ENCODE results near the gene ZCCHC10.

The ZCCHC10 gene

GRCh38 chr5:133052317-133053175, 26.2 kb upstream of the ZCCHC10 start:
- no CpG with 5 or more reads among the region's 59 CpGs for WGBS (ENCODE audit: extremely low coverage, insufficient coverage, low lambda C conversion rate)
- Histone ChIP-seq H3K79me2 (ENCODE audit: control insufficient read depth, insufficient read depth, low read length) (peaks cover 51% of the 10 kb centered on the region), H3K23ac (ENCODE audit: low read length) (peak overlapping the region; percentile 92), H2BK5ac (ENCODE audit: low read length) (peak overlapping the region; percentile 74), H3K27me3 (ENCODE audit: insufficient read depth, low read length, poor library complexity) (no peaks in the 10 kb centered on the region), H3K79me1 (ENCODE audit: low read length) (peaks cover 1% of the 10 kb centered on the region), H2BK120ac (ENCODE audit: low read depth, low read length) (no peak overlapping the region), H3K18ac (ENCODE audit: low read length) (peak overlapping the region; percentile 15), H3K4me2 (ENCODE audit: low read length) (peak overlapping the region; percentile 37), H2BK15ac (replicated peaks; ENCODE audit: low read depth) (no peak overlapping the region), H3K4me3 (ENCODE audit: low read length) (peak overlapping the region; percentile 60), H3K36me3 (ENCODE audit: control insufficient read depth, insufficient read depth, low read length) (no peaks in the 10 kb centered on the region), H3K4me1 (ENCODE audit: control insufficient read depth, low read depth, low read length) (peaks cover 7% of the 10 kb centered on the region), H3K4ac (ENCODE audit: low read depth, low read length) (peak overlapping the region; percentile 74), H3K9ac (ENCODE audit: low read length) (peak overlapping the region; percentile 97), H4K8ac (ENCODE audit: low read depth, low read length) (no peak overlapping the region), H3K56ac (ENCODE audit: low read length) (peak overlapping the region; percentile 99), H3K27ac (ENCODE audit: low read depth, low read length) (peak overlapping the region; percentile 87), H2AK5ac (ENCODE audit: low read length) (no peak overlapping the region), H4K5ac (ENCODE audit: low read length) (no peak overlapping the region)
- DNase-seq, result peak; percentile 71

- Histone ChIP-seq H3K36me3 (ENCODE audit: control insufficient read depth, insufficient read depth, low read length) (no peaks in the 10 kb centered on the region), H4K5ac (ENCODE audit: low read length) (peak within 1 kb of the TSS; percentile 78), H2BK15ac (replicated peaks; ENCODE audit: low read depth) (no peak within 1 kb of the TSS), H2BK120ac (ENCODE audit: low read depth, low read length) (peak within 1 kb of the TSS; percentile 64), H4K8ac (ENCODE audit: low read depth, low read length) (peak within 1 kb of the TSS; percentile 95), H3K56ac (ENCODE audit: low read length) (peak within 1 kb of the TSS; percentile 99), H3K23ac (ENCODE audit: low read length) (peak within 1 kb of the TSS; percentile 92), H3K79me2 (ENCODE audit: control insufficient read depth, insufficient read depth, low read length) (peaks cover 44% of the 10 kb centered on the region), H3K4me1 (ENCODE audit: control insufficient read depth, low read depth, low read length) (peaks cover 7% of the 10 kb centered on the region), H3K18ac (ENCODE audit: low read length) (peak within 1 kb of the TSS; percentile 98), H3K27ac (ENCODE audit: low read depth, low read length) (peak within 1 kb of the TSS; percentile 98), H3K27me3 (ENCODE audit: insufficient read depth, low read length, poor library complexity) (no peaks in the 10 kb centered on the region), H3K79me1 (ENCODE audit: low read length) (peaks cover 1% of the 10 kb centered on the region), H3K9ac (ENCODE audit: low read length) (peak within 1 kb of the TSS; percentile 97), H2AK5ac (ENCODE audit: low read length) (no peak within 1 kb of the TSS), H2BK5ac (ENCODE audit: low read length) (peak within 1 kb of the TSS; percentile 90), H3K4me3 (ENCODE audit: low read length) (peak within 1 kb of the TSS; percentile 89), H3K4me2 (ENCODE audit: low read length) (peak within 1 kb of the TSS; percentile 42), H3K4ac (ENCODE audit: low read depth, low read length) (peak within 1 kb of the TSS; percentile 99)
- DNase-seq, result peak; percentile 99
- no CpG with 5 or more reads among the region's 68 CpGs for WGBS (ENCODE audit: extremely low coverage, insufficient coverage, low lambda C conversion rate)
Observed at GRCh38 chr5:133051542-133052316, 25.4 kb upstream of the ZCCHC10 start, which contains the start of gene HSPA4. Gene HSPA4 (plus strand): TSS chr5:133052013. CDS start chr5:133052251, 238 bp downstream.

GRCh38 chr5:133051061-133051541, 24.8 kb upstream of the ZCCHC10 start:
- Histone ChIP-seq H3K9ac (ENCODE audit: low read length) (peak overlapping the region; percentile 89), H3K27me3 (ENCODE audit: insufficient read depth, low read length, poor library complexity) (no peaks in the 10 kb centered on the region), H2BK15ac (replicated peaks; ENCODE audit: low read depth) (no peak overlapping the region), H3K79me2 (ENCODE audit: control insufficient read depth, insufficient read depth, low read length) (peaks cover 41% of the 10 kb centered on the region), H3K4me2 (ENCODE audit: low read length) (peak overlapping the region; percentile 42), H3K23ac (ENCODE audit: low read length) (no peak overlapping the region), H2AK5ac (ENCODE audit: low read length) (no peak overlapping the region), H3K27ac (ENCODE audit: low read depth, low read length) (peak overlapping the region; percentile 98), H3K79me1 (ENCODE audit: low read length) (peaks cover 1% of the 10 kb centered on the region), H2BK120ac (ENCODE audit: low read depth, low read length) (peak overlapping the region; percentile 64), H3K4me1 (ENCODE audit: control insufficient read depth, low read depth, low read length) (peaks cover 7% of the 10 kb centered on the region), H3K56ac (ENCODE audit: low read length) (peak overlapping the region; percentile 90), H4K5ac (ENCODE audit: low read length) (peak overlapping the region; percentile 22), H3K4ac (ENCODE audit: low read depth, low read length) (peak overlapping the region; percentile 99), H3K36me3 (ENCODE audit: control insufficient read depth, insufficient read depth, low read length) (no peaks in the 10 kb centered on the region), H4K8ac (ENCODE audit: low read depth, low read length) (peak overlapping the region; percentile 95), H3K4me3 (ENCODE audit: low read length) (peak overlapping the region; percentile 89), H2BK5ac (ENCODE audit: low read length) (peak overlapping the region; percentile 26), H3K18ac (ENCODE audit: low read length) (peak overlapping the region; percentile 98)
- no peak for DNase-seq
- no CpG with 5 or more reads among the region's 15 CpGs for WGBS (ENCODE audit: extremely low coverage, insufficient coverage, low lambda C conversion rate)

GRCh38 chr5:133050521-133050920, 24.2 kb upstream of the ZCCHC10 start:
- peaks cover 35% of the 10 kb centered on the region for H3K79me2 ChIP-seq (ENCODE audit: control insufficient read depth, insufficient read depth, low read length)
- H3K9ac ChIP-seq (ENCODE audit: low read length), result peak overlapping the region; percentile 89
- H4K8ac ChIP-seq (ENCODE audit: low read depth, low read length), result no peak overlapping the region
- WGBS (ENCODE audit: extremely low coverage, insufficient coverage, low lambda C conversion rate), result no CpG with 5 or more reads among the region's 4 CpGs
- no peak overlapping the region for H2BK5ac ChIP-seq (ENCODE audit: low read length)
- H3K79me1 ChIP-seq (ENCODE audit: low read length), result no peaks in the 10 kb centered on the region
- peak overlapping the region; percentile 98 for H3K27ac ChIP-seq (ENCODE audit: low read depth, low read length)
- H3K4me3 ChIP-seq (ENCODE audit: low read length), result no peak overlapping the region
- H3K23ac ChIP-seq (ENCODE audit: low read length), result no peak overlapping the region
- H3K27me3 ChIP-seq (ENCODE audit: insufficient read depth, low read length, poor library complexity), result no peaks in the 10 kb centered on the region
- no peak overlapping the region for H2BK120ac ChIP-seq (ENCODE audit: low read depth, low read length)
- no peak overlapping the region for H3K4ac ChIP-seq (ENCODE audit: low read depth, low read length)
- peak overlapping the region; percentile 12 for H3K4me2 ChIP-seq (ENCODE audit: low read length)
- peaks cover 7% of the 10 kb centered on the region for H3K4me1 ChIP-seq (ENCODE audit: control insufficient read depth, low read depth, low read length)
- H4K5ac ChIP-seq (ENCODE audit: low read length), result no peak overlapping the region
- DNase-seq, result peak; percentile 72
- no peak overlapping the region for H2AK5ac ChIP-seq (ENCODE audit: low read length)
- H3K36me3 ChIP-seq (ENCODE audit: control insufficient read depth, insufficient read depth, low read length), result no peaks in the 10 kb centered on the region
- no peak overlapping the region for H2BK15ac ChIP-seq (replicated peaks; ENCODE audit: low read depth)
- no peak overlapping the region for H3K18ac ChIP-seq (ENCODE audit: low read length)
- peak overlapping the region; percentile 68 for H3K56ac ChIP-seq (ENCODE audit: low read length)

DNA sequence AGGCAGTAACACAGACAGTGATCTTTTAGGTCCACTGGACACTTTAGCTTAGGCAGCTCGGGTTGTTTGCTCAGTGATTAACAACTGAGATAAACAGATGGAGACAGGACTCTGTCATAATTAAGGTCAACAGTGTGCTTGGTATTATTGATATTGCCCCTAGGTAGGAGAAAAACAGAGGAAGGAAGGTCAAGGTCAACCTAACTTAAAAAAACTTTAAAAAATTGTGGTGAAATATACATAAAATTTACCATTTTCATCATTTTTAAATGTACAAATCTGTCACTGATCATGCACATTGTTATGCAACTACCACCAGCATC, 23.3 kb upstream of the ZCCHC10 start:
- Histone ChIP-seq H3K4me1 (ENCODE audit: control insufficient read depth, low read depth, low read length) (peaks cover 7% of the 10 kb centered on the region), H2BK5ac (ENCODE audit: low read length) (no peak overlapping the region), H3K27ac (ENCODE audit: low read depth, low read length) (no peak overlapping the region), H3K4me2 (ENCODE audit: low read length) (no peak overlapping the region), H3K4ac (ENCODE audit: low read depth, low read length) (no peak overlapping the region), H3K4me3 (ENCODE audit: low read length) (no peak overlapping the region), H3K79me1 (ENCODE audit: low read length) (no peaks in the 10 kb centered on the region), H2AK5ac (ENCODE audit: low read length) (no peak overlapping the region), H4K5ac (ENCODE audit: low read length) (no peak overlapping the region), H3K79me2 (ENCODE audit: control insufficient read depth, insufficient read depth, low read length) (peaks cover 28% of the 10 kb centered on the region), H3K9ac (ENCODE audit: low read length) (no peak overlapping the region), H4K8ac (ENCODE audit: low read depth, low read length) (no peak overlapping the region), H2BK120ac (ENCODE audit: low read depth, low read length) (no peak overlapping the region), H3K27me3 (ENCODE audit: insufficient read depth, low read length, poor library complexity) (no peaks in the 10 kb centered on the region), H3K36me3 (ENCODE audit: control insufficient read depth, insufficient read depth, low read length) (no peaks in the 10 kb centered on the region), H3K56ac (ENCODE audit: low read length) (no peak overlapping the region), H3K23ac (ENCODE audit: low read length) (no peak overlapping the region), H2BK15ac (replicated peaks; ENCODE audit: low read depth) (no peak overlapping the region), H3K18ac (ENCODE audit: low read length) (no peak overlapping the region)
- WGBS (ENCODE audit: extremely low coverage, insufficient coverage, low lambda C conversion rate), result no CpG with 5 or more reads among the region's 1 CpG
- no peak for DNase-seq

Data from mesendoderm (in vitro differentiated cells).